Fibroblast of mammary gland (primary cell): ENCODE results near the gene DCDC1.
A peak's percentile ranks its signal among the peaks of the same experiment; 100 is the strongest.

ENCODE experiments used
- DNase-seq: peaks from one replicate; pipeline ENCODE4 v3.0.0-alpha.2; 2010; ENCODE audit warnings: low read depth
- H3K4me3 ChIP-seq: 2 replicates; pipeline ENCODE4 v1.5.1; 2011; ENCODE audit warnings: low read depth, mild to moderate bottlenecking, low read length, moderate library complexity; ENCODE audit not compliant: control insufficient read depth
- CTCF ChIP-seq: conservative IDR thresholded peaks from 2 replicates; pipeline ENCODE4 v1.5.1; 2011; ENCODE audit warnings: low read depth, low read length, inconsistent platforms; ENCODE audit not compliant: control insufficient read depth, insufficient read depth

Gene DCDC1

GRCh38 chr11:31414338-31414737 lies 44.8 kb upstream of the DCDC1 start:
- TF ChIP-seq CTCF = no peak
- no peak for DNase-seq
- no peak overlapping the region for H3K4me3 ChIP-seq

- no peak for TF ChIP-seq CTCF
- peak; percentile 77 for DNase-seq
- no peak overlapping the region for H3K4me3 ChIP-seq
Observed at GRCh38 chr11:31412946-31413345, 43.4 kb upstream of the DCDC1 start.

- no peak for TF ChIP-seq CTCF
- DNase-seq = no peak
- H3K4me3 ChIP-seq = no peak overlapping the region
Observed at GRCh38 chr11:31408201-31408600, 38.7 kb upstream of the DCDC1 start.

- TF ChIP-seq CTCF = no peak
- no peak overlapping the region for H3K4me3 ChIP-seq
- DNase-seq = no peak
Observed at GRCh38 chr11:31404614-31405013, 35.1 kb upstream of the DCDC1 start.

- TF ChIP-seq CTCF = peak; percentile 67
- peak; percentile 38 for DNase-seq
- H3K4me3 ChIP-seq = no peak overlapping the region
Observed at GRCh38 chr11:31397239-31397834, 27.8 kb upstream of the DCDC1 start.

GRCh38 chr11:31387379-31387778 lies 17.8 kb upstream of the DCDC1 start:
- no peak for DNase-seq
- no peak for TF ChIP-seq CTCF
- no peak overlapping the region for H3K4me3 ChIP-seq

- no peak for DNase-seq
- H3K4me3 ChIP-seq = no peak overlapping the region
- TF ChIP-seq CTCF = no peak
Observed at GRCh38 chr11:31383116-31383515, 13.6 kb upstream of the DCDC1 start.
